HCT116 (cell line): Measurements from ENCODE around the gene CHCHD10. TPM values are rescaled to one million over a fixed set of nuclear protein-coding genes. Genes with fewer than 3 reads are reported as not detected.
"Not testable (repeated sequence)": the region's sequence is repeated elsewhere in the genome, so short reads cannot be mapped to it uniquely, and the experiment has no call there.

ENCODE experiments used
- ATAC-seq: fragments of 200-7000 bp; cut with Tn5 transposase; 2 replicates; pipeline ENCODE4 v1.9.1; 2020; ENCODE audit warnings: mild to moderate bottlenecking, moderate library complexity
- BruUV-seq: library from RNA; stranded (reverse); fragments of 400-500 nt; replicated peaks from 2 replicates; lab custom pipeline; 2021; lab: Mats Ljungman, UMichigan
- CTCF ChIA-PET: fragments of 300-600 bp; sonication (Branson Sonifier 250); formaldehyde crosslinking; loops from one replicate; lab custom pipeline; 2021; ENCODE audit warnings: antibody characterized with exemption; lab: Charles Lee
- POLR2A ChIA-PET: fragments of 300-600, 350-600 bp; sonication (Branson Sonifier 250); formaldehyde crosslinking; loops from one replicate; lab custom pipeline; 2021; ENCODE audit warnings: antibody characterized with exemption; lab: Charles Lee
- RAD21 ChIA-PET, 2 experiments: fragments of 300-600 bp; sonication (Branson Sonifier 250); formaldehyde crosslinking; loops; one replicate each; lab custom pipeline; 2023; ENCODE audit warnings: low total read pairs in 2 of 2; ENCODE audit not compliant: uncharacterized antibody in 2 of 2, unreplicated experiment in 2 of 2, low non-redundant PET in 1 of 2; lab: Charles Lee
- DNase-seq: peaks from one replicate; pipeline ENCODE4 v3.0.0-alpha.2; 2010; ENCODE audit warnings: low read depth, low spot score
- H2AFZ ChIP-seq: fragments of 200-600 bp; shearing (Covaris generic), sonication (generic); 2 replicates; pipeline ENCODE4 v1.6.1; 2017; ENCODE audit warnings: low read depth, mixed run types, mixed read lengths, antibody characterized with exemption, low read length; ENCODE audit not compliant: poor library complexity, severe bottlenecking
- H3K27ac ChIP-seq: 2 replicates; pipeline ENCODE4 v1.5.1; 2012; ENCODE audit warnings: low read depth, low read length
- H3K27me3 ChIP-seq: fragments of 200-600 bp; sonication (generic); 2 replicates; pipeline ENCODE4 v1.6.1; 2016; ENCODE audit warnings: mixed run types, low read length, mixed read lengths; ENCODE audit not compliant: insufficient read depth
- H3K36me3 ChIP-seq, 2 experiments: fragments of 200-500 bp in 1 of 2; fragments of 200-600 bp in 1 of 2; sonication (Bioruptor generic) in 1 of 2; sonication (generic) in 1 of 2; 2 replicates each; pipeline versions ENCODE4 v1.5.1 to v1.6.1; 2014 to 2016; ENCODE audit warnings: low read length in 2 of 2, inconsistent platforms in 1 of 2, mixed read lengths in 1 of 2, mixed run types in 1 of 2; ENCODE audit not compliant: insufficient read depth in 2 of 2, control insufficient read depth in 1 of 2
- H3K4me1 ChIP-seq, 2 experiments: fragments of 200-600 bp in 1 of 2; sonication (generic) in 1 of 2; 2 replicates each; pipeline versions ENCODE4 v1.5.1 to v1.6.1; 2012 to 2017; ENCODE audit warnings: low read length in 2 of 2, inconsistent platforms in 1 of 2, mild to moderate bottlenecking in 1 of 2, mixed read lengths in 1 of 2, mixed run types in 1 of 2, moderate library complexity in 1 of 2; ENCODE audit not compliant: insufficient read depth in 2 of 2, control insufficient read depth in 1 of 2
- H3K4me2 ChIP-seq: fragments of 200-600 bp; sonication (generic); 2 replicates; pipeline ENCODE4 v1.6.1; 2017; ENCODE audit warnings: mixed run types, low read length, mixed read lengths
- H3K4me3 ChIP-seq, 2 experiments: fragments of 200-600 bp in 1 of 2; sonication (generic) in 1 of 2; replicated peaks in 1 of 2; 2 replicates each; pipeline ENCODE4 v1.5.1; 2011 to 2016; ENCODE audit warnings: low read length in 2 of 2, control low read depth in 1 of 2, low read depth in 1 of 2, mild to moderate bottlenecking in 1 of 2, mixed read lengths in 1 of 2, mixed run types in 1 of 2
- H3K79me2 ChIP-seq: fragments of 200-600 bp; sonication (generic); 2 replicates; pipeline ENCODE4 v1.6.1; 2017; ENCODE audit warnings: mild to moderate bottlenecking, mixed run types, low read length, moderate library complexity, mixed read lengths; ENCODE audit not compliant: insufficient read depth
- H3K9ac ChIP-seq: fragments of 200-600 bp; sonication (generic); 2 replicates; pipeline ENCODE4 v1.6.1; 2016; ENCODE audit warnings: low read length, mixed read lengths
- H3K9me2 ChIP-seq: fragments of 200-600 bp; sonication (generic), shearing (Covaris generic); 2 replicates; pipeline ENCODE4 v1.6.1; 2017; ENCODE audit warnings: mixed run types, mild to moderate bottlenecking, moderate library complexity; ENCODE audit not compliant: insufficient read depth
- H3K9me3 ChIP-seq, 2 experiments: fragments of 200-500 bp in 1 of 2; fragments of 200-600 bp in 1 of 2; sonication (Bioruptor generic) in 1 of 2; sonication (generic) in 1 of 2; 2 replicates each; pipeline ENCODE4 v1.6.1; 2014 to 2017; ENCODE audit warnings: low read length in 2 of 2, mixed read lengths in 2 of 2, inconsistent platforms in 1 of 2, low read depth in 1 of 2, mild to moderate bottlenecking in 1 of 2, mixed run types in 1 of 2, moderate library complexity in 1 of 2; ENCODE audit not compliant: control insufficient read depth in 1 of 2, insufficient read depth in 1 of 2
- H4K20me1 ChIP-seq: fragments of 200-600 bp; sonication (generic), shearing (Covaris generic); 2 replicates; pipeline ENCODE4 v1.6.1; 2017; ENCODE audit warnings: mixed run types, mild to moderate bottlenecking, moderate library complexity; ENCODE audit not compliant: insufficient read depth
- ELF1 ChIP-seq: IDR thresholded peaks from 2 replicates; pipeline ENCODE4 v1.6.1; 2012; ENCODE audit warnings: low read depth, borderline replicate concordance
- RAD21 ChIP-seq: IDR thresholded peaks from 2 replicates; pipeline ENCODE4 v1.6.1; 2012; ENCODE audit warnings: low read depth, mild to moderate bottlenecking
- TCF7L2 ChIP-seq: IDR thresholded peaks from 2 replicates; pipeline ENCODE4 v1.7.0; 2011; ENCODE audit warnings: borderline replicate concordance, inconsistent platforms; ENCODE audit not compliant: insufficient read depth, insufficient read length; ENCODE audit errors: extremely low read depth
- YY1 ChIP-seq: IDR thresholded peaks from 2 replicates; pipeline ENCODE4 v1.6.1; 2011; ENCODE audit warnings: low read length, low read depth, moderate library complexity, mild to moderate bottlenecking; ENCODE audit not compliant: insufficient replicate concordance; ENCODE audit errors: extremely low read depth
- intact Hi-C: fragments of 100-400 bp; cut with micrococcal nuclease; formaldehyde crosslinking; loops from 2 replicates; pipeline ENCODE4 v1.10.0; 2022
- total RNA-seq: library from RNA; stranded (reverse); gene quantifications from one replicate; pipeline ENCODE4 v1.2.1, GENCODE V29; 2021; ENCODE audit not compliant: unreplicated experiment
- TF ChIP-seq, protein P1 (sequence below): IDR thresholded peaks from 2 replicates; pipeline ENCODE4 v1.6.1; 2012

Gene CHCHD10
- total RNA-seq, 1 experiment from 2014 or later = 279 TPM

DNA sequence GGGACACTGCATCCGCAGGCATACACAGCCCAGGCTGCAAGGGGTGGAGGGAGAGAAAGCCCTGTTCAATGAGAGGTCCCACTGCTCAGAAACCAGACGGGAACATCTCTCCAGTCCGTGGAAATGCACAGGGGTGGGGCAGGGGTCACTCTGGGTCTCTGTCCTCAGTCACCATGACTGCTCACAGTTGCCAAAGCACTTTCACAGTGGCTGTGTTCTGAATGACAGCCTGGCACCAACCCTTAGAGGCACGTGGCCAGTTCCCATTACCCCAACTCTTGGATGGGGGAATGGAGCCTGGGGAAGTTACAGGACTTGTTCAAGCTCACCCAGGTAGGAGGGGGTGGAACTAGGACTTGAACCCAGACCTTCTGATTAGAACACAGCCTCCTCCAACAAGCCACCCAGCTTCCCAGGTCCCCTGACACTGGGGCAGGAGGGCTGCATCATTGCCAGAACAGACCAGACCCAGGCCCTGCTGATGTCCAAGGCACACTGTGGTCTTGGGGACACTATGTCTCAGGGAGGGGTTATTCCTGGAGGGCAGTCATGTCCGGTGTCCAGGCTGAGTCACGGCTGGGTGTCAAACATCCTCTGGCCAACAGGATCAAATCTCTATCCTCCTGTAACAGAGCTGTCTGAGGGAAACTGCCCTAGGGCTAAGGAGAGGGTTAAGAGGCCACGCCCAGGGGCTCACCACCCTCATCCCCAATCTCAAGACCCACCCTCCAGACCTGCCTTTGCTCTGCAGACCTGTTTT, 25.1 kb downstream of the CHCHD10 start:
- Histone ChIP-seq H3K9me2 (no peaks in the 10 kb centered on the region), H3K4me1 (no peaks in the 10 kb centered on the region), H3K9ac (no peak overlapping the region), H3K36me3 (peaks cover 0 to 8% of the 10 kb centered on the region in 2 experiments; a peak in 2 of 4 replicates), H3K79me2 (no peaks in the 10 kb centered on the region), H3K27ac (no peak overlapping the region), H3K27me3 (no peaks in the 10 kb centered on the region), H4K20me1 (no peaks in the 10 kb centered on the region), H2AFZ (no peak overlapping the region), H3K9me3 (no peaks in the 10 kb centered on the region), H3K4me2 (no peak overlapping the region), H3K4me3 (no peak overlapping the region)
- ChIA-PET POLR2A (no interaction called here), CTCF (no interaction called here), RAD21 (no interaction called here)
- BruUV-seq = no TSS peak
- ATAC-seq (no peak), DNase-seq (no peak)
- no peak for TF ChIP-seq ELF1
- TF ChIP-seq YY1 = no peak
- TF ChIP-seq RAD21 = no peak
- TF ChIP-seq TCF7L2 = no peak
- intact Hi-C loops = no loop called here

DNA sequence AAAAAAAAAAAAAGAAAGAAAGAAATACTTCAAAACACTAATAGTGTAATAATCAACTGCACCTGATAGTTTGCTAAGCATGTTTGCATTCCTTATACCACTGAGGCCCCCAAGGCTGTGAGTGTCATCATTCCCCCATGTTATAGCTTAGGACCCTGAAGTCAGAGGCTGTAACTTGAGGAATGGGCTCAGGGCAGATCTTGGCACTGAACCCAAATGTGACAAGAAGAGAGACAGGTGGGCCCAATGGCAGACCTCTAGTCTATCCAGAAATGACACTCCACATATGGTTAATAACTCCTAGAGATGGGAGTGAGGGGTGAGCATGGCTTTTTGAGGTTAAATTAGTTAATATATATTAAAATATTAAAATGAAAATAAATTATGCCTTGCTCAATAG, 30.1 kb downstream of the CHCHD10 start:
- H3K27ac ChIP-seq = no peak overlapping the region
- BruUV-seq = no TSS peak
- no peaks in the 10 kb centered on the region for H3K4me1 ChIP-seq
- DNase-seq = no peak
- no peaks in the 10 kb centered on the region for H3K36me3 ChIP-seq
- H3K9me2 ChIP-seq = no peaks in the 10 kb centered on the region
- ChIA-PET RAD21 (interaction anchor here in 1 of 2 experiments (0.7 kb wide), 1 partner anchor 12 kb away, joined by 3 read pairs; no protein-coding TSS in a partner anchor), CTCF (no interaction called here), POLR2A (interaction anchor here (1.8 kb wide), 1 partner anchor 10 kb away, joined by 6 read pairs; no protein-coding TSS in a partner anchor)
- H3K4me2 ChIP-seq = no peak overlapping the region
- no peak overlapping the region for H2AFZ ChIP-seq
- no peak overlapping the region for H3K4me3 ChIP-seq
- TF ChIP-seq, protein P1, sequence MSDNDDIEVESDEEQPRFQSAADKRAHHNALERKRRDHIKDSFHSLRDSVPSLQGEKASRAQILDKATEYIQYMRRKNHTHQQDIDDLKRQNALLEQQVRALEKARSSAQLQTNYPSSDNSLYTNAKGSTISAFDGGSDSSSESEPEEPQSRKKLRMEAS = no peak
- TF ChIP-seq, all 23 proteins: peak for 0
- Histone ChIP-seq H3K79me2 (no peaks in the 10 kb centered on the region), H3K9me3 (no peaks in the 10 kb centered on the region), H3K27me3 (no peaks in the 10 kb centered on the region), H4K20me1 (no peaks in the 10 kb centered on the region), H3K9ac (no peak overlapping the region)
- intact Hi-C loops = no loop called here
- ATAC-seq = no peak

DNA sequence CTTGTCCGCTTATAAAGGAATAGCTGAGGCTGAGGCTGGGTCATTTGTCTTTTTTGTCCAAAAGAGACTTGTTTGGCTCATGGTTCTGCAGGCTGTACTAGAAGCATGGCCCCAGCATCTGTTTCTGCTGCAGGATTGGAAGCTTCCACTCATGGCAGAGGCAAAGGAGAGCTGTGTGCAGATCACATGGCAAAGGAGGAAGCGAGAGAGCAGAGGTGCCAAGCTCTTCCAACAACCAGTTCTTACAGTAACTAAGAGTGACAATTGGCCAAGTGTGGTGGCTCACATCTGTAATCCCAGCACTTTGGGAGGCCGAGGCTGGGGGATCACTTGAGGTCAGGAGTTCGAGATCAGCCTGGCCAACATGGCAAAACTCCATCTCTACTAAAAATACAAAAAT, 39.7 kb downstream of the CHCHD10 start:
- POLR2A ChIA-PET = interaction anchor here (1.0 to 2.4 kb wide), 2 partner anchors 10 to 27 kb away, joined by 3 to 6 read pairs; no protein-coding TSS in a partner anchor
- intact Hi-C loops, RAD21 ChIA-PET, H3K4me3 ChIP-seq, H3K4me2 ChIP-seq, H3K27me3 ChIP-seq, DNase-seq, H3K27ac ChIP-seq, H3K9me2 ChIP-seq, H3K9me3 ChIP-seq, H3K36me3 ChIP-seq, H3K79me2 ChIP-seq, H3K9ac ChIP-seq, ATAC-seq, H2AFZ ChIP-seq, BruUV-seq, H3K4me1 ChIP-seq, H4K20me1 ChIP-seq: not testable (repeated sequence)
- CTCF ChIA-PET = interaction anchor here (1.2 kb wide), 1 partner anchor 21 kb away, joined by 3 read pairs; no protein-coding TSS in a partner anchor
